H9 (cell line): ENCODE measurements around the gene METAP2. TPM values are rescaled to one million over a fixed set of nuclear protein-coding genes. Genes with fewer than 3 reads are reported as not detected.
A peak's percentile ranks its signal among the peaks of the same experiment; 100 is the strongest.

Experiments used
- DNase-seq: peaks from one replicate; pipeline ENCODE4 v3.0.0-alpha.2; 2017
- H2AFZ ChIP-seq: one replicate; pipeline ENCODE4 v1.6.1; 2013; ENCODE audit warnings: mild to moderate bottlenecking, low read length, control low read depth, moderate library complexity
- H2AK5ac ChIP-seq: 2 replicates; pipeline ENCODE4 v1.6.1; 2013; ENCODE audit warnings: low read length, control low read depth, mixed read lengths; ENCODE audit not compliant: insufficient read length
- H2BK120ac ChIP-seq: one replicate; pipeline ENCODE4 v1.6.1; 2013; ENCODE audit warnings: low read depth, mild to moderate bottlenecking, low read length, control low read depth, inconsistent platforms; ENCODE audit not compliant: poor library complexity, severe bottlenecking
- H2BK12ac ChIP-seq: 2 replicates; pipeline ENCODE4 v1.6.1; 2013; ENCODE audit warnings: low read length, control low read depth, mixed read lengths, low read depth; ENCODE audit not compliant: insufficient read length
- H2BK15ac ChIP-seq: 2 replicates; pipeline ENCODE4 v1.6.1; 2013; ENCODE audit warnings: low read depth, low read length, control low read depth
- H2BK20ac ChIP-seq: one replicate; pipeline ENCODE4 v1.6.1; 2013; ENCODE audit warnings: low read depth, mild to moderate bottlenecking, low read length, control low read depth, inconsistent platforms; ENCODE audit not compliant: poor library complexity, severe bottlenecking
- H2BK5ac ChIP-seq: 2 replicates; pipeline ENCODE4 v1.6.1; 2013; ENCODE audit warnings: low read length, control low read depth, mixed read lengths; ENCODE audit not compliant: insufficient read length
- H3K14ac ChIP-seq: 2 replicates; pipeline ENCODE4 v1.6.1; 2013; ENCODE audit warnings: low read length, control low read depth; ENCODE audit not compliant: insufficient read depth
- H3K18ac ChIP-seq: 2 replicates; pipeline ENCODE4 v1.6.1; 2013; ENCODE audit warnings: low read depth, mild to moderate bottlenecking, mixed read lengths, low read length, control low read depth; ENCODE audit not compliant: insufficient read length
- H3K23ac ChIP-seq: 2 replicates; pipeline ENCODE4 v1.6.1; 2013; ENCODE audit warnings: low read length, control low read depth, mixed read lengths, low read depth; ENCODE audit not compliant: insufficient read length
- H3K23me2 ChIP-seq: 2 replicates; pipeline ENCODE4 v1.6.1; 2013; ENCODE audit warnings: low read depth, mild to moderate bottlenecking, mixed read lengths, low read length, control low read depth; ENCODE audit not compliant: insufficient read length, poor library complexity, severe bottlenecking
- H3K27ac ChIP-seq: 2 replicates; pipeline ENCODE4 v1.5.1; 2013; ENCODE audit warnings: low read length, control low read depth, mixed read lengths, low read depth; ENCODE audit not compliant: insufficient read length
- H3K27me3 ChIP-seq: 2 replicates; pipeline ENCODE4 v1.6.1; 2013; ENCODE audit warnings: low read length, control low read depth, inconsistent platforms; ENCODE audit not compliant: insufficient read depth
- H3K4ac ChIP-seq: 2 replicates; pipeline ENCODE4 v1.6.1; 2013; ENCODE audit warnings: low read depth, mild to moderate bottlenecking, control low read depth, inconsistent platforms, low read length, moderate library complexity
- H3K4me1 ChIP-seq: 2 replicates; pipeline ENCODE4 v1.6.1; 2013; ENCODE audit warnings: low read length, control low read depth, inconsistent platforms; ENCODE audit not compliant: insufficient read depth
- H3K4me2 ChIP-seq: 2 replicates; pipeline ENCODE4 v1.6.1; 2013; ENCODE audit warnings: low read length, control low read depth, mixed read lengths; ENCODE audit not compliant: insufficient read length, insufficient read depth
- H3K56ac ChIP-seq: 2 replicates; pipeline ENCODE4 v1.6.1; 2013; ENCODE audit warnings: low read depth, mild to moderate bottlenecking, mixed read lengths, low read length, control low read depth; ENCODE audit not compliant: insufficient read length
- H3K79me1 ChIP-seq: 2 replicates; pipeline ENCODE4 v1.6.1; 2013; ENCODE audit warnings: low read depth, mild to moderate bottlenecking, moderate library complexity, low read length, control low read depth, inconsistent platforms; ENCODE audit not compliant: insufficient read depth, poor library complexity, severe bottlenecking
- H3K79me2 ChIP-seq: 2 replicates; pipeline ENCODE4 v1.6.1; 2013; ENCODE audit warnings: low read length, control low read depth, inconsistent platforms; ENCODE audit not compliant: insufficient read depth
- H3K9ac ChIP-seq: 2 replicates; pipeline ENCODE4 v1.6.1; 2013; ENCODE audit warnings: low read length, control low read depth, mixed read lengths; ENCODE audit not compliant: insufficient read length; ENCODE audit errors: extremely low read depth
- H3K9me3 ChIP-seq: one replicate; pipeline ENCODE4 v1.6.1; 2013; ENCODE audit warnings: low read depth, low read length, inconsistent platforms; ENCODE audit not compliant: control insufficient read depth
- H3T11ph ChIP-seq: one replicate; pipeline ENCODE4 v1.6.1; 2013; ENCODE audit warnings: mild to moderate bottlenecking, low read length, control low read depth, inconsistent platforms
- H4K20me1 ChIP-seq: one replicate; pipeline ENCODE4 v1.6.1; 2013; ENCODE audit not compliant: control insufficient read depth, insufficient read length, insufficient read depth
- H4K5ac ChIP-seq: 2 replicates; pipeline ENCODE4 v1.6.1; 2013; ENCODE audit warnings: low read depth, mild to moderate bottlenecking, mixed read lengths, low read length, control low read depth; ENCODE audit not compliant: insufficient read length
- H4K8ac ChIP-seq: replicated peaks from 2 replicates; pipeline ENCODE4 v1.6.1; 2013; ENCODE audit warnings: low read length, control low read depth, mixed read lengths, low read depth; ENCODE audit not compliant: insufficient read length
- H4K91ac ChIP-seq: 2 replicates; pipeline ENCODE4 v1.6.1; 2013; ENCODE audit warnings: low read depth, mild to moderate bottlenecking, moderate library complexity, mixed read lengths, low read length, control low read depth; ENCODE audit not compliant: insufficient read length
- H3K27ac Mint-ChIP-seq, 3 experiments: 2 replicates in 2 of 3; 3 replicates in 1 of 3; pipeline ENCODE4 v1.8.0; 2020 to 2021; ENCODE audit warnings: mixed read lengths in 3 of 3, mild to moderate bottlenecking in 1 of 3, moderate library complexity in 1 of 3
- H3K27me3 Mint-ChIP-seq: 2 replicates; pipeline ENCODE4 v1.8.0; 2021; ENCODE audit warnings: low read depth, mild to moderate bottlenecking, moderate library complexity, mixed read lengths
- H3K36me3 Mint-ChIP-seq, 3 experiments: 2 replicates in 2 of 3; 3 replicates in 1 of 3; pipeline ENCODE4 v1.8.0; 2020 to 2021; ENCODE audit warnings: low read depth in 3 of 3, mixed read lengths in 3 of 3; ENCODE audit not compliant: insufficient read depth in 1 of 3
- H3K4me1 Mint-ChIP-seq, 2 experiments: 2 replicates each; pipeline ENCODE4 v1.8.0; 2020; ENCODE audit warnings: mixed read lengths in 2 of 2
- H3K4me3 Mint-ChIP-seq, 2 experiments: 2 replicates in 1 of 2; 3 replicates in 1 of 2; pipeline ENCODE4 v1.8.0; 2020 to 2021; ENCODE audit warnings: mild to moderate bottlenecking in 2 of 2, mixed read lengths in 2 of 2, moderate library complexity in 1 of 2
- H3K9me3 Mint-ChIP-seq, 2 experiments: 2 replicates in 1 of 2; 3 replicates in 1 of 2; pipeline ENCODE4 v1.8.0; 2020; ENCODE audit warnings: mild to moderate bottlenecking in 2 of 2, mixed read lengths in 2 of 2, moderate library complexity in 1 of 2
- WGBS: extraction: QIAGEN DNeasy Blood & Tissue Kit; methylation state at CpG from one replicate; pipeline ENCODE4 v1.1.7; 2013; ENCODE audit warnings: missing lambda C conversion rate, low lambda C conversion rate, mixed read lengths; ENCODE audit not compliant: insufficient read length; ENCODE audit errors: extremely low coverage; 5-methylcytosine and 5-hydroxymethylcytosine counted together
- total RNA-seq: library from RNA; stranded (reverse); gene quantifications from 2 replicates; pipeline ENCODE4 v1.2.1, GENCODE V29; 2021
- TF ChIP-seq, protein P1 (sequence below): fragments of 200-600 bp; sonication (generic); conservative IDR thresholded peaks from 3 replicates; pipeline ENCODE4 v1.8.0; 2021; ENCODE audit warnings: antibody characterized with exemption, mild to moderate bottlenecking

Gene METAP2
- total RNA-seq, 1 experiment from 2014 or later = 140 TPM

DNA sequence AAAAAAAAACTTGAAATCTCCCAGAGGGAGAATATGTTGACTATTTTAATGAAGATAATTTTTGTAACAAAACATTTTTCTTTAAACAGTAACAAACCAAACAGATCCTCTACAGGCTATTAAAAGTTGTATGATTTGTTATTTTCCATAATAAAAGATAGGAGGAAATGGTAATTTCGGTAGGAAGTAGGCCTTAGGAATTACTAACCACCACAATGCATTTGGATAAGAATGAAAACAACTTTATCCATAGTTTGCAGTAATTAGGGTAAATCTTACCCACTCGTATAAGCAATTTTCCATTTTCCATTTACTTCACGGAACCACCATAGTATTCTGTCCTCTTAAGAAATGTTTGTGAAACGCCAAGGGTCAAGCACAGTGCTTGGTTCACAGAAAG, 71.4 kb downstream of the METAP2 start:
- H3K56ac ChIP-seq = no peak overlapping the region
- no peak overlapping the region for H4K8ac ChIP-seq
- H3K23ac ChIP-seq = no peak overlapping the region
- Mint-ChIP-seq H3K4me3 (peak overlapping the region; percentile 83 to 96), H3K9me3 (peaks cover 0 to 5% of the 10 kb centered on the region in 2 experiments; a peak in 2 of 5 replicates), H3K36me3 (peaks cover 30 to 36% (median 34%) of the 10 kb centered on the region in 3 experiments), H3K27ac (peak overlapping the region; percentile 11 to 93 (median 89); a peak in 6 of 7 replicates), H3K27me3 (peaks cover 1% of the 10 kb centered on the region; the same call in 1 of the 2 replicates), H3K4me1 (peaks cover 34 to 41% of the 10 kb centered on the region in 2 experiments)
- no peak overlapping the region for H3K14ac ChIP-seq
- no peak overlapping the region for H2BK15ac ChIP-seq
- no peak overlapping the region for H3K4ac ChIP-seq
- no peak overlapping the region for H2AK5ac ChIP-seq
- H2BK20ac ChIP-seq = no peak overlapping the region
- no peak overlapping the region for H2AFZ ChIP-seq
- no peak overlapping the region for H2BK5ac ChIP-seq
- no peak overlapping the region for H2BK12ac ChIP-seq
- H3T11ph ChIP-seq = no peak overlapping the region
- no peak overlapping the region for H3K18ac ChIP-seq
- peaks cover 32% of the 10 kb centered on the region; the same call in 1 of the 2 replicates for H3K79me2 ChIP-seq
- H2BK120ac ChIP-seq = no peak overlapping the region
- no peaks in the 10 kb centered on the region for H4K20me1 ChIP-seq
- no CpG with 5 or more reads among the region's 4 CpGs for WGBS
- peak overlapping the region; percentile 83 for H3K27ac ChIP-seq
- H4K5ac ChIP-seq = no peak overlapping the region
- H3K4me1 ChIP-seq = no peaks in the 10 kb centered on the region; the same call in 1 of the 2 replicates
- no peak for DNase-seq
- peak overlapping the region; percentile 92 for H3K4me2 ChIP-seq
- H3K9me3 ChIP-seq = no peaks in the 10 kb centered on the region
- peak overlapping the region; percentile 36 for H3K9ac ChIP-seq
- no peak overlapping the region for H4K91ac ChIP-seq
- TF ChIP-seq, protein P1, sequence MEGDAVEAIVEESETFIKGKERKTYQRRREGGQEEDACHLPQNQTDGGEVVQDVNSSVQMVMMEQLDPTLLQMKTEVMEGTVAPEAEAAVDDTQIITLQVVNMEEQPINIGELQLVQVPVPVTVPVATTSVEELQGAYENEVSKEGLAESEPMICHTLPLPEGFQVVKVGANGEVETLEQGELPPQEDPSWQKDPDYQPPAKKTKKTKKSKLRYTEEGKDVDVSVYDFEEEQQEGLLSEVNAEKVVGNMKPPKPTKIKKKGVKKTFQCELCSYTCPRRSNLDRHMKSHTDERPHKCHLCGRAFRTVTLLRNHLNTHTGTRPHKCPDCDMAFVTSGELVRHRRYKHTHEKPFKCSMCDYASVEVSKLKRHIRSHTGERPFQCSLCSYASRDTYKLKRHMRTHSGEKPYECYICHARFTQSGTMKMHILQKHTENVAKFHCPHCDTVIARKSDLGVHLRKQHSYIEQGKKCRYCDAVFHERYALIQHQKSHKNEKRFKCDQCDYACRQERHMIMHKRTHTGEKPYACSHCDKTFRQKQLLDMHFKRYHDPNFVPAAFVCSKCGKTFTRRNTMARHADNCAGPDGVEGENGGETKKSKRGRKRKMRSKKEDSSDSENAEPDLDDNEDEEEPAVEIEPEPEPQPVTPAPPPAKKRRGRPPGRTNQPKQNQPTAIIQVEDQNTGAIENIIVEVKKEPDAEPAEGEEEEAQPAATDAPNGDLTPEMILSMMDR = no peak
- no peaks in the 10 kb centered on the region for H3K23me2 ChIP-seq
- peaks cover 3% of the 10 kb centered on the region for H3K79me1 ChIP-seq
- no peaks in the 10 kb centered on the region for H3K27me3 ChIP-seq
